Astrocyte of the spinal cord (primary cell): Measurements from ENCODE around the gene APOL1.
"Not testable (repeated sequence)": the region's sequence is repeated elsewhere in the genome, so short reads cannot be mapped to it uniquely, and the experiment has no call there.

ENCODE experiments used
- DNase-seq: peaks from one replicate; pipeline ENCODE4 v3.0.0; 2011; ENCODE audit warnings: low read depth, low spot score
- H3K4me3 ChIP-seq: 2 replicates; pipeline ENCODE4 v1.5.1; 2011; ENCODE audit warnings: low read depth, mild to moderate bottlenecking, low read length, moderate library complexity
- CTCF ChIP-seq: IDR thresholded peaks from 2 replicates; pipeline ENCODE4 v1.5.1; 2012; ENCODE audit warnings: low read depth, mild to moderate bottlenecking, low read length, inconsistent platforms
- in situ Hi-C: cut with HindIII; loops from 2 replicates; pipeline ENCODE4 v1.10.0; 2017; ENCODE audit warnings: low sequenced_read_pairs

Gene APOL1

DNA sequence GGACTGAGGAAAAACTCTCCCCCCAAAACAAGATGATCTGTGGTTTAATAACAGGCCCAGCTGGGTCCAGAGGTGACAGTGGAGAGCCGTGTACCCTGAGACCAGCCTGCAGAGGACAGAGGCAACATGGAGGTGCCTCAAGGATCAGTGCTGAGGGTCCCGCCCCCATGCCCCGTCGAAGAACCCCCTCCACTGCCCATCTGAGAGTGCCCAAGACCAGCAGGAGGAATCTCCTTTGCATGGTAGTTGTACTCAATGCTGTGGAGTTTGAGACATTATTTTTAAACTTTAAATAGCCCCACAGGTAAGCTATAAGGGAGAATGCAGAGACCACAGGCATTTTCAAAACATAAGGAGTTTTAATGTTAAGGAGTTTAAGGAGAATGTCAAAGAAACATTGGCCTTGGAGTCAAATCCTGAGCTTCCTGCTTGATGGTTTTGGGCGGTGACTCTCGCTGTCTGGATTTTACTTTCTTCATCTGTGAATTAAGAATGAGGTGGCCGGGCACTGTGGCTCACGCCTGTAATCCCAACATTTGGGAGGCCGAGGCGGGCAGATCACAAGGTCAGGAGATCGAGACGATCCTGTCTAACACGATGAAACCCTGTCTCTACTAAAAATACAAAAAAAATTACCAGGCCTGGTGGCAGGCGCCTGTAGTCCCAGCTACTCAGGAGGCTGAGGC is 6.8 kb downstream of the APOL1 start:
- in situ Hi-C loops, result no loop called here
- DNase-seq, result no peak
- no peak for TF ChIP-seq CTCF
- no peak overlapping the region for H3K4me3 ChIP-seq

- DNase-seq, in situ Hi-C loops, H3K4me3 ChIP-seq: not testable (repeated sequence)
Observed at GRCh38 chr22:36261675-36262074, 8.7 kb downstream of the APOL1 start.

GRCh38 chr22:36262307-36262706 is 9.4 kb downstream of the APOL1 start:
- in situ Hi-C loops, DNase-seq, H3K4me3 ChIP-seq: not testable (repeated sequence)

DNA sequence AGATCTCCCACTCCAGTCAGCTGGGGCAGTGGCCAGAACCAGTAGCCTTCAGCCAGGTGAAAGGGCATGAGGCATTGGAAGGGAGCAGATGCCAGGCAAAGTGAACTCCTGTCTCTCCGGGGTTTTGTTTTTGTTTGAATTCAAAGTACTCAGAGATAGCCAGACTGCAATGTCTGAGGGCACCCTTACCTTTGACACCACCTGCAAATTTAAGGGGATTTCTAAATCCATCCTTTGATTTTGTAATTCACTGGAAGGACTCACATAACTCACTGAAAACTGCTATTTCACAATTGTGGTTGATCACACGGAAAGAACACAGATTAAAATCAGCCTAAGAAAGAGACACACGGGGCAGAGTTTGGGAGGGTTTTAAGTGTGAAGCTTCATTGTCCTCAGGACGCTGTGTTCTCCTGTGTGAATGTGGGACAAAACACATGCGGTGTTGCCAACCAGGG is 10.3 kb downstream of the APOL1 start:
- DNase-seq, H3K4me3 ChIP-seq, in situ Hi-C loops: not testable (repeated sequence)

- DNase-seq, in situ Hi-C loops, H3K4me3 ChIP-seq: not testable (repeated sequence)
Observed at GRCh38 chr22:36263886-36264664, 11.1 kb downstream of the APOL1 start.

DNA sequence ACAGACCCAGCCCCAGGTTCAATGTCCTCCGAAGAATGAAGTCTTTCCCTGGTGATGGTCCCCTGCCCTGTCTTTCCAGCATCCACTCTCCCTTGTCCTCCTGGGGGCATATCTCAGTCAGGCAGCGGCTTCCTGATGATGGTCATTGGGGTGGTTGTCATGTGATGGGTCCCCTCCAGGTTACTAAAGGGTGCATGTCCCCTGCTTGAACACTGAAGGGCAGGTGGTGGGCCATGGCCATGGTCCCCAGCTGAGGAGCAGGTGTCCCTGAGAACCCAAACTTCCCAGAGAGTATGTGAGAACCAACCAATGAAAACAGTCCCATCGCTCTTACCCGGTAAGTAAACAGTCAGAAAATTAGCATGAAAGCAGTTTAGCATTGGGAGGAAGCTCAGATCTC is 14.1 kb downstream of the APOL1 start:
- in situ Hi-C loops, result no loop called here
- no peak for TF ChIP-seq CTCF
- H3K4me3 ChIP-seq, result no peak overlapping the region
- no peak for DNase-seq

- DNase-seq, result no peak
- in situ Hi-C loops, result no loop called here
- no peak overlapping the region for H3K4me3 ChIP-seq
- no peak for TF ChIP-seq CTCF
Observed at GRCh38 chr22:36267896-36268485, 15.1 kb downstream of the APOL1 start.

DNA sequence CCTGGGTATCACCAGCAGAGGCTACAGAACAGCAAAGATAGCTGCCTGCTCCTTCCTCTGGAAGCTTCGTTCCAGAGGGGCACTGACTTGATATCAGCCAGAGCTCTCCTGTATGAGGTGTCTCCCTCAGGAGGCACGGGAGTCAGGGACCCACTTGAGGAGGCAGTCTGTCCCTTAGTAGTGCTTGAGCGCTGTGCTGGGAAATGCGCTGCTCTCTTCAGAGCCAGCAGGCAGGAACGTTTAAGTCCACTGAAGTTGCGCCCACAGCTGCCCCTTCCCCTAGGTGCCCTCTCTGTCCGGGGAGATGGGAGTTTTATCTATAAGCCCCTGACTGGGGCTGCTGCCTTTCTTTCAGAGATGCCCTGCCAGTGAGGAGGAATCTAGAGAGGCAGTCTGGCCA is 18.3 kb downstream of the APOL1 start:
- H3K4me3 ChIP-seq, in situ Hi-C loops, DNase-seq: not testable (repeated sequence)

DNA sequence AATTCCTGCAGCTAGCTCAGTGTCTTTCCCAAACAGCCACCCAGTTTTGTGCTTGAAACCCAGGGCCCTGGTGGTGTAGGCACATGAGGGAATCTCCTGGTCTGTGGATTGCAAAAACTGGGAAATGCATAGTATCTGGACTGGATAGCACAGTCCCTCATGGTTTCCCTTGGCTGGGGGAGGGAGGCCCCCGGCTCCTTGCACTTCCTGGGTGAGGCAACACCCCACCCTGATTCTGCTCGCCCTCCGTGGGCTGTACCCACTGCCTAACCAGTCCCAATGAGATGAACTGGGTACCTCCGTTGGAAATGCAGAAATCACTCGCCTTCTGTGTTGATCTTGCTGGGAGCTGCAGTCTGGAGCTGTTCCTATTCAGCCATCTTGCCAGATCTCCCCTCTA is 19.0 kb downstream of the APOL1 start:
- H3K4me3 ChIP-seq, DNase-seq, in situ Hi-C loops: not testable (repeated sequence)
